ENCODE results near the gene PET100. TPM values are rescaled to one million over a fixed set of nuclear protein-coding genes. Genes with fewer than 3 reads are reported as not detected.
A peak's percentile ranks its signal among the peaks of the same experiment; 100 is the strongest.

Gene PET100
- total and polyA plus RNA-seq, 12 donors, result 3.7 to 655 (median 105) TPM

DNA sequence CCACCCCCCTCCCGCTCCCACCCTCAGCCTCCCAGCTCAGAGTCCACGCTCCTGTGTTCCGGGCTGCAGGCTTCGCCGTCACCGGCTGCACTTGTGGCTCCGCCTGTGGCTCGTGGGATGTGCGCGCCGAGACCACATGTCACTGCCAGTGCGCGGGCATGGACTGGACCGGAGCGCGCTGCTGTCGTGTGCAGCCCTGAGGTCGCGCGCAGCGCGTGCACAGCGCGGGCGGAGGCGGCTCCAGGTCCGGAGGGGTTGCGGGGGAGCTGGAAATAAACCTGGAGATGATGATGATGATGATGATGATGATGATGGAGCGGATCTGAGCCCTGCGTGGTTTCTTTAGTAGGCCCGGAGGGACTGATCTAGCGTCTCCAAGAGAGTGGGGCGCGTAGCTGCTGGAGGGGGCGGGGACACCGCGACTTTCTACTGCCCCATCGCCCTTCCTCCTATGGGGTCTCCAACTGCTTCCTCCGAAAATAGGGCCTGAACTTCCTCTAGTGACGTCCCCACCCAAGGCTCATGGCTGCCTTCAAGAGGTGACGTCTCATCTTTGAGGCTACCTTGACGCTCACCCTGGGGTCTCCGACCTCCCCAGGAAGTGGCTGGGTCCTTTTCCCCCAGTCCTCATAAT, 40.7 kb downstream of the PET100 start:
- TF ChIP-seq POLR2A (IDR thresholded peaks at IDR 0.05), result no peak
- TF ChIP-seq CTCF (IDR thresholded peaks at IDR 0.05), result no peak
- Histone ChIP-seq H3K27me3 (peaks cover 9% of the 10 kb centered on the region), H3K9me3 (replicated peaks in 1 of 3) (no peaks in the 10 kb centered on the region), H3K27ac (no peak overlapping the region), H3K4me3 (no peak overlapping the region), H3K4me1 (replicated peaks in 1 of 2) (no peaks in the 10 kb centered on the region), H3K36me3 (replicated peaks in 1 of 2) (no peaks in the 10 kb centered on the region)
- intact Hi-C loops (cut with DNase I), result loop anchor here in 1 of 2 donors (10.0 kb wide), 1 partner anchor 315 kb away; no protein-coding TSS in a partner anchor
- no peak for DNase-seq
- WGBS, 4 donors, result 0 to 5% (median 1%) methylated on average over 4 to 43 of the region's 43 CpGs

DNA sequence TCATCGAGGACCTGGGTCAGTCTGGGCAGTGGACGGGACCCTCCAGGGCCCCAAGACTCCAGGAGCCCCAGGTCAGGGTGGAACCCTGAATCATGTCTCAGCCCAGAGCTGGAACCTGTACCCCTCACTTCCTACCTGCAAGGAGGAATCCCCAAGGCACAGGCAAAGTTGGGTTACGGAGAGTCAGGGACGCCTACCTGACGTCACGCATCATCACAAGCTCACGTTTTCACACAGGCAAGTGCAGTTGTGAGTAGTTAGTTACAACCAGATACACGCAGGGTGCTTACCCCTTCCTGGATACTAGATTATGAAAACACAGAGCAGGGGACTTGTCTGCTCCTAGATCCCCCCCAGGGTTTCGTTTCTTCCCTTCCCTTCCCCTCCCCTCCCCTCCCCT, 41.2 kb downstream of the PET100 start:
- H3K36me3 ChIP-seq (replicated peaks in 1 of 2), result no peaks in the 10 kb centered on the region
- no peaks in the 10 kb centered on the region for H3K9me3 ChIP-seq (replicated peaks in 1 of 3)
- H3K4me3 ChIP-seq, result no peak overlapping the region
- TF ChIP-seq POLR2A (IDR thresholded peaks at IDR 0.05), result no peak
- TF ChIP-seq CTCF (IDR thresholded peaks at IDR 0.05), result no peak
- WGBS, 4 donors, result 21 to 29% (median 25%) methylated on average over 4 to 9 of the region's 9 CpGs
- no peaks in the 10 kb centered on the region for H3K4me1 ChIP-seq (replicated peaks in 1 of 2)
- H3K27ac ChIP-seq, result no peak overlapping the region
- no peak for DNase-seq
- peaks cover 9% of the 10 kb centered on the region for H3K27me3 ChIP-seq
- intact Hi-C loops (cut with DNase I), result loop anchor here in 1 of 2 donors (10.0 kb wide), 1 partner anchor 316 kb away; no protein-coding TSS in a partner anchor

- no peak overlapping the region for H3K4me3 ChIP-seq
- no peaks in the 10 kb centered on the region for H3K9me3 ChIP-seq (replicated peaks in 1 of 3)
- no peak overlapping the region for H3K27ac ChIP-seq
- TF ChIP-seq POLR2A (IDR thresholded peaks at IDR 0.05) (no peak), CTCF (IDR thresholded peaks at IDR 0.05) (no peak)
- H3K27me3 ChIP-seq, result peaks cover 9% of the 10 kb centered on the region
- DNase-seq, result no peak
- H3K4me1 ChIP-seq (replicated peaks in 1 of 2), result no peaks in the 10 kb centered on the region
- intact Hi-C loops (cut with DNase I), result loop anchor here in 1 of 2 donors (10.0 kb wide), 1 partner anchor 318 kb away; no protein-coding TSS in a partner anchor
- WGBS, 4 donors, result 32 to 67% (median 47%) methylated on average over 8 to 9 of the region's 9 CpGs
- no peaks in the 10 kb centered on the region for H3K36me3 ChIP-seq (replicated peaks in 1 of 2)
These were observed 42.9 kb downstream of the PET100 start for GRCh38 chr19:7672522-7672921.

DNA sequence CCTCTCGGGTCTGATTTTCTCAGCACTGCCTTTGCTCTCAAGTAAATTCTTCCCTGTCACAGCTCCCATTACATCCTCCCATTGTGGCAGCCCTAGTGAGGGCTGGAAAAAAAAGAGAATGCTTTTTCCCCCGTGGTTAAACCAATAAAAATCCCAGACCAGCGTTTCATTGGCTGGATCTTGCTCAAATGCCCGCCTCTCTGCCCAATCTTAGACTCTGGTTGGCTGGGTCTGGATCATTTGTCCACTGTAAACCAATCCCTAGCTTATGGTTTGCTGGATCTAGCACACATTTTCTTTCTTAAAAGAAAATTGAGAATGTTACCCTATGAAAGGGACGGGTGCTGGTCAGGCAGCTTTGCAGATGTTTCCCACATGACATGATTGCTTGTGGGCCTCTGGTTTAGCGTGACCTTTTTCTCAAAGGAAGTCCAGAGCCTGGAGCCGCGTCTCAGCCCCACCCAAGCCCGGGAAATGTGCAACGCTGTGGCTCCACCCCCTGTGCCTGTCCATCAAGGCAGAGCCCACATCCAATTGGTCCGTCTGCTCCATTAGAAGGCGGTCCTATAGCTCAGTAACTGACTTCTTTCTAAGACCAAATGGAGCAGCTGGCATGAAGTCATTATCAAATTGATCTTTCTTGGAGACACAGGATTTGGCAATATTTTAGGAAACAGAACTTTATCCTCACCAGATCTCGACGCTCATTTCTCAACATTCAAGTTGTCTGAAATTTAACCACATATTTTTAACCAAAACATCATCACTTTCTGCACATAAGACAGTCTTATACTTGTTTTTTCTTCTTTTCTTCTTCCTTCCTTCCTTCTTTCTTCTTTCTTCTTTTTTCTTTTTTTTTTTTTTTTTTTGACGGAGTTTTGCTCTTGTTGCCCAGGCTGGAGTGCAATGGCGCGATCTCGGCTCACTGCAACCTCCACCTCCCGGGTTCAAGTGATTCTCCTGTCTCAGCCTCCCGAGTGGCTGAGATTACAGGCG, 44.7 kb downstream of the PET100 start:
- no peaks in the 10 kb centered on the region for H3K36me3 ChIP-seq (replicated peaks in 1 of 2)
- WGBS, 4 donors, result 53 to 74% (median 56%) methylated on average over 17 to 21 of the region's 21 CpGs
- TF ChIP-seq CTCF (IDR thresholded peaks at IDR 0.05), result no peak
- no peak for TF ChIP-seq POLR2A (IDR thresholded peaks at IDR 0.05)
- no peaks in the 10 kb centered on the region for H3K9me3 ChIP-seq (replicated peaks in 1 of 3)
- intact Hi-C loops (cut with DNase I), result loop anchor here (5.0 to 10.0 kb wide), 2 partner anchors 107 to 320 kb away; no protein-coding TSS in a partner anchor
- no peak overlapping the region for H3K27ac ChIP-seq
- H3K27me3 ChIP-seq, result peaks cover 4% of the 10 kb centered on the region
- no peak overlapping the region for H3K4me3 ChIP-seq
- no peaks in the 10 kb centered on the region for H3K4me1 ChIP-seq (replicated peaks in 1 of 2)
- peak; percentile 43 to 72 (median 65) for DNase-seq
